Ishikawa (cell line): ENCODE results near the gene DSTN.

ENCODE experiments used
- EP300 ChIP-seq: IDR thresholded peaks from 2 replicates; pipeline ENCODE4 v1.6.1; 2012; ENCODE audit warnings: borderline replicate concordance
- RAD21 ChIP-seq: IDR thresholded peaks from 2 replicates; pipeline ENCODE4 v1.6.1; 2012; ENCODE audit warnings: low read depth
- TCF12 ChIP-seq: IDR thresholded peaks from 2 replicates; pipeline ENCODE4 v1.6.1; 2012; ENCODE audit warnings: low read depth
- TF ChIP-seq, protein P1 (sequence below): IDR thresholded peaks from 2 replicates; pipeline ENCODE4 v1.6.1; 2012; ENCODE audit warnings: low read depth, mild to moderate bottlenecking

- no peak for TF ChIP-seq TCF12
- TF ChIP-seq, protein P1, sequence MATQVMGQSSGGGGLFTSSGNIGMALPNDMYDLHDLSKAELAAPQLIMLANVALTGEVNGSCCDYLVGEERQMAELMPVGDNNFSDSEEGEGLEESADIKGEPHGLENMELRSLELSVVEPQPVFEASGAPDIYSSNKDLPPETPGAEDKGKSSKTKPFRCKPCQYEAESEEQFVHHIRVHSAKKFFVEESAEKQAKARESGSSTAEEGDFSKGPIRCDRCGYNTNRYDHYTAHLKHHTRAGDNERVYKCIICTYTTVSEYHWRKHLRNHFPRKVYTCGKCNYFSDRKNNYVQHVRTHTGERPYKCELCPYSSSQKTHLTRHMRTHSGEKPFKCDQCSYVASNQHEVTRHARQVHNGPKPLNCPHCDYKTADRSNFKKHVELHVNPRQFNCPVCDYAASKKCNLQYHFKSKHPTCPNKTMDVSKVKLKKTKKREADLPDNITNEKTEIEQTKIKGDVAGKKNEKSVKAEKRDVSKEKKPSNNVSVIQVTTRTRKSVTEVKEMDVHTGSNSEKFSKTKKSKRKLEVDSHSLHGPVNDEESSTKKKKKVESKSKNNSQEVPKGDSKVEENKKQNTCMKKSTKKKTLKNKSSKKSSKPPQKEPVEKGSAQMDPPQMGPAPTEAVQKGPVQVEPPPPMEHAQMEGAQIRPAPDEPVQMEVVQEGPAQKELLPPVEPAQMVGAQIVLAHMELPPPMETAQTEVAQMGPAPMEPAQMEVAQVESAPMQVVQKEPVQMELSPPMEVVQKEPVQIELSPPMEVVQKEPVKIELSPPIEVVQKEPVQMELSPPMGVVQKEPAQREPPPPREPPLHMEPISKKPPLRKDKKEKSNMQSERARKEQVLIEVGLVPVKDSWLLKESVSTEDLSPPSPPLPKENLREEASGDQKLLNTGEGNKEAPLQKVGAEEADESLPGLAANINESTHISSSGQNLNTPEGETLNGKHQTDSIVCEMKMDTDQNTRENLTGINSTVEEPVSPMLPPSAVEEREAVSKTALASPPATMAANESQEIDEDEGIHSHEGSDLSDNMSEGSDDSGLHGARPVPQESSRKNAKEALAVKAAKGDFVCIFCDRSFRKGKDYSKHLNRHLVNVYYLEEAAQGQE: no peak
- TF ChIP-seq EP300: no peak
- no peak for TF ChIP-seq RAD21
Measured at GRCh38 chr20:17525132-17525531, 44.7 kb upstream of the DSTN start.
